RWPE2 (cell line): ENCODE data around the gene CCDC80.

Experiments used
- ATAC-seq: fragments of 200-7000 bp; cut with Tn5 transposase; 3 replicates; pipeline ENCODE4 v1.9.1; 2021; ENCODE audit warnings: low read depth
- DNase-seq: peaks from one replicate; pipeline ENCODE4 v3.0.0-alpha.2; 2020; ENCODE audit warnings: low spot score
- H3K27ac ChIP-seq: fragments of 450-650 bp; 2 replicates; pipeline ENCODE4 v1.5.1; 2017; ENCODE audit warnings: mild to moderate bottlenecking; ENCODE audit not compliant: poor library complexity, severe bottlenecking
- H3K27me3 ChIP-seq: fragments of 250-450 bp; sonication (Bioruptor Pico); 2 replicates; pipeline ENCODE4 v1.5.1; 2021; ENCODE audit warnings: mild to moderate bottlenecking, moderate library complexity; ENCODE audit not compliant: insufficient read depth, poor library complexity, severe bottlenecking
- H3K36me3 ChIP-seq: fragments of 250-450 bp; sonication (Bioruptor Pico); 2 replicates; pipeline ENCODE4 v1.5.1; 2020; ENCODE audit warnings: low read depth, mild to moderate bottlenecking, moderate library complexity
- H3K4me1 ChIP-seq: fragments of 250-450 bp; sonication (Bioruptor Pico); 2 replicates; pipeline ENCODE4 v1.5.1; 2021; ENCODE audit warnings: mild to moderate bottlenecking, moderate library complexity; ENCODE audit not compliant: insufficient read depth, poor library complexity, severe bottlenecking
- H3K4me3 ChIP-seq: fragments of 250-450 bp; sonication (Bioruptor Pico); 2 replicates; pipeline ENCODE4 v1.5.1; 2021; ENCODE audit warnings: mild to moderate bottlenecking, moderate library complexity; ENCODE audit not compliant: severe bottlenecking
- H3K9me3 ChIP-seq: fragments of 250-450 bp; sonication (Bioruptor Pico); 2 replicates; pipeline ENCODE4 v1.5.1; 2021; ENCODE audit warnings: mild to moderate bottlenecking, moderate library complexity; ENCODE audit not compliant: severe bottlenecking
- TF ChIP-seq, protein P1 (sequence below): fragments of 450-650 bp; IDR thresholded peaks from one replicate; pipeline ENCODE4 v1.5.1; 2017; ENCODE audit warnings: mild to moderate bottlenecking, moderate library complexity; ENCODE audit not compliant: poor library complexity, severe bottlenecking

The CCDC80 gene

DNA sequence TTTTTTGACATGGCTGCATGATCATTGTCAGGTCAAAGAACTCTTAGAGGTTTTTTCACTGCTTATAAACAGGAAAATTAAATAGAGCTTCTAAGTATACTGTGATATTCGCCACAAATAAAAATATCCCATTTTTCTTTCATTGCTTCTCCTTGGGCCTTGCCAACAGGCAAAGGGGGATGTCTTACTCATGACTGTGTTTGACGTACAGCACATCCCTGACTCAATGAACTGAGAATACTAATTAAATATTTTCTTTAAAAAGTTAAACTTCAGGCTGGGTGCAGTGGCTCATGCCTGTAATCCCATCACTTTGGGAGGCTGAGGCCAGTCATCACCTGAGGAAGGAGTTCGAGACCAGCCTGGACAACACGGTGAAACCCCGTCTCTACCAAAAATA lies 41.4 kb upstream of the CCDC80 start:
- H3K9me3 ChIP-seq = no peaks in the 10 kb centered on the region
- H3K4me1 ChIP-seq = peaks cover 27% of the 10 kb centered on the region
- no peaks in the 10 kb centered on the region for H3K36me3 ChIP-seq
- peak overlapping the region; percentile 79 for H3K27ac ChIP-seq
- no peak for DNase-seq
- ATAC-seq = no peak; the same call in 2 of the 3 replicates
- H3K4me3 ChIP-seq = no peak overlapping the region
- TF ChIP-seq, protein P1, sequence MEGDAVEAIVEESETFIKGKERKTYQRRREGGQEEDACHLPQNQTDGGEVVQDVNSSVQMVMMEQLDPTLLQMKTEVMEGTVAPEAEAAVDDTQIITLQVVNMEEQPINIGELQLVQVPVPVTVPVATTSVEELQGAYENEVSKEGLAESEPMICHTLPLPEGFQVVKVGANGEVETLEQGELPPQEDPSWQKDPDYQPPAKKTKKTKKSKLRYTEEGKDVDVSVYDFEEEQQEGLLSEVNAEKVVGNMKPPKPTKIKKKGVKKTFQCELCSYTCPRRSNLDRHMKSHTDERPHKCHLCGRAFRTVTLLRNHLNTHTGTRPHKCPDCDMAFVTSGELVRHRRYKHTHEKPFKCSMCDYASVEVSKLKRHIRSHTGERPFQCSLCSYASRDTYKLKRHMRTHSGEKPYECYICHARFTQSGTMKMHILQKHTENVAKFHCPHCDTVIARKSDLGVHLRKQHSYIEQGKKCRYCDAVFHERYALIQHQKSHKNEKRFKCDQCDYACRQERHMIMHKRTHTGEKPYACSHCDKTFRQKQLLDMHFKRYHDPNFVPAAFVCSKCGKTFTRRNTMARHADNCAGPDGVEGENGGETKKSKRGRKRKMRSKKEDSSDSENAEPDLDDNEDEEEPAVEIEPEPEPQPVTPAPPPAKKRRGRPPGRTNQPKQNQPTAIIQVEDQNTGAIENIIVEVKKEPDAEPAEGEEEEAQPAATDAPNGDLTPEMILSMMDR = no peak
- no peaks in the 10 kb centered on the region for H3K27me3 ChIP-seq

DNA sequence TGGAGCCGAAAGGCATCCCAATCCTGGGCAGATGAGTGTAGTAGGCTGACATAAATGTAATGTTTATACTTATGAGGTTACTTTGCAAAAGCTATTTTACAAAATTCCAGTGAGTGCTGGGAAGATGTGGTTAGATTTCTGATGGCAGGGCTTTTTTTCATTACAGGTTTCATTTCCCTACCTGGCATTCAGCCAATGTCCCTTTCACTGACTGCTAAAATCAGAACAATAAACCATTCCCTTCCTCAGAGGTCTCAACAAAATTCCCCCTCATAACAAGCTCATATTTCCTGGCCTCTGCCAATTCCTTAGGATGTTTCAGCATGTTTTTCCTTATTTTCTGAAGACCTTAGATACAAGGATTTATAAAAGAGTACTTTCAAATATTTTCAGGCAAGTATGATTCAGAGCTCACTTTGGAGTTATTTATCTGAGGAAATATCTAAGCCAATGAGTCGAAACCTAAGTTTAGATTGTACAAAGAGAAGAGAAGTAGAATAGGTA lies 40.9 kb upstream of the CCDC80 start:
- H3K27me3 ChIP-seq = no peaks in the 10 kb centered on the region
- H3K4me3 ChIP-seq = no peak overlapping the region
- no peak for DNase-seq
- H3K36me3 ChIP-seq = no peaks in the 10 kb centered on the region
- H3K4me1 ChIP-seq = peaks cover 32% of the 10 kb centered on the region
- H3K9me3 ChIP-seq = no peaks in the 10 kb centered on the region
- TF ChIP-seq, protein P1 = no peak
- ATAC-seq = peak; percentile 63; the same call in 2 of the 3 replicates
- peak overlapping the region; percentile 79 for H3K27ac ChIP-seq

DNA sequence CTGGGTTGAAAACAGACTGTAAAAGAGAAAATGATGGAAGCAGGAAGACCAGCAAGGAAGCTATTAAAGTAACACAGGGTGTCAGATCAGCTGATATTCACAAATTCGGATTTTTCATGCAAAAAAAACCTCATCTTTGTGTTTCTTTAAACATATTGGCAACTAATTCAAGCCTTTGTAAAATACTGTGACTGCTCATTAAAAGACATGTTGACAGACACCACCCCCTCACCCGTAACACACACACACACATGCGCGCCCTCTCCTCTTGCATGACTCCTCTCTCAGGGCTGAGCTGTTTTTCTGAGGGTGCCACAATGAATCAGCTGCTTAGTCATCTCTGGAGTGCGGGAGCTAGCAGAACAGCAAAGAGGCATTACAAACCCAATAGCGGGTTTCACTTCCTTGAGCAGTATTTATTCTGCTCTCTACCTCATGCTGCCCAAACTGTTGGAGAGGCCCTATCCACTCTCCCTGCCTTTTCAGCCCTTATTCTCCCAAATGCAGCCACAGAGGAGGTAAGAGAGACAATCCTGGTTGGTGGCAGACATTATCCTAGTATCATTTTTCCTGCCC lies 35.8 kb upstream of the CCDC80 start:
- peak; percentile 96 for ATAC-seq
- Histone ChIP-seq H3K4me1 (peaks cover 30% of the 10 kb centered on the region), H3K4me3 (no peak overlapping the region)

DNA sequence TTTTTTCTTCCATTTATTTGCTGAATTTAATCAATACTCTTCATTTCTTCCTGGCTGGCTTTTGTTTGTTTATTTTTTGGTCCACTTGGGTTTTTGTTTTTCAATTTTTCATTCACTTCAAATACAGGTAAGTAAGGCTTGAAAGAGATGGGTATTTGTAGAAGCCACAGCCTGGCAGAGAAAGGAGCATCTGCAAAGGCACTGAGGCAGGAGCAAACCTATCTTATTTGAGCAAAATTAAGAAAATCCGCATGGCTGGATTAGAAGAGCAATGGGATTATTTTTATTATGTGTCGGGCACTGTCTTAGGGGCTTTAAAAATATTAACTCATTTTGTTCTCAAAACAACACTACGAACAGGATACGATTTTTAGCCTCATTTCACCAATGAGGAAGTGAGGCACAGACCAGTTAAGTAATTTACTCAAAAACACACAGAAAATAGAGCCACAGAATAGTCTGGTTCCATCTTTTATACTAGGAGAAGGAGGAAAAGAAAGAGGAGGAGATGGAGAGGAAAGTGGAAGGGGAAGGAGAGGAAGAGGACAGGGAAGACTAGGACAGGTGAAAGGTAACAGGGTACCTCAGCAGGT lies 35.1 kb upstream of the CCDC80 start:
- H3K9me3 ChIP-seq = no peaks in the 10 kb centered on the region
- H3K4me1 ChIP-seq = peaks cover 36% of the 10 kb centered on the region
- no peaks in the 10 kb centered on the region for H3K27me3 ChIP-seq
- H3K27ac ChIP-seq = peak overlapping the region; percentile 71
- TF ChIP-seq, protein P1 = no peak
- ATAC-seq = no peak
- H3K4me3 ChIP-seq = no peak overlapping the region
- no peak for DNase-seq
- no peaks in the 10 kb centered on the region for H3K36me3 ChIP-seq

More for the DNA sequence above, 35.8 kb upstream of the CCDC80 start:
- DNase-seq = peak; percentile 93
- peak overlapping the region; percentile 71 for H3K27ac ChIP-seq
- no peaks in the 10 kb centered on the region for H3K27me3 ChIP-seq
- no peaks in the 10 kb centered on the region for H3K9me3 ChIP-seq
- TF ChIP-seq, protein P1 = no peak
- H3K36me3 ChIP-seq = no peaks in the 10 kb centered on the region

DNA sequence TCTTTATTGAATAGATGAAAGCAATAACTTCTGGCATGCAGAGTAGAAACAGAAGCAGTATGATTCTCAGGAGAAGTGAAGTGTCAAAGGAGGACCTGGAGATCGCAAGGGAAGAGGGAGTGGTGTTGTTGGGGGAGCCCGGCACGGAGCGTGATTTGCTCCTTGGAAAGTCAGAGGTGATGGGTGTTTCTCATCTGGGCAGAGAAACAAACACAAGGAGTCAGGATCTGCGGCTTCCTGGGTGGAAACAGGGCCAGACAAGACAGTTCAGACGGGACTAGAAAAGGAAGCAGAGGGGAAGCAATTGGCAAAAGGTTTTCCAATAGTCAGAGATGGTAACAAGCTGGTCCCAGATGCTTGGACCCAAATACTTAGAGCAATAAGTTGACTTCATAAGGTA lies 34.4 kb upstream of the CCDC80 start:
- no peaks in the 10 kb centered on the region for H3K9me3 ChIP-seq
- DNase-seq = no peak
- H3K4me1 ChIP-seq = peaks cover 41% of the 10 kb centered on the region
- TF ChIP-seq, protein P1 = no peak
- peak overlapping the region; percentile 71 for H3K27ac ChIP-seq
- H3K4me3 ChIP-seq = no peak overlapping the region
- ATAC-seq = no peak
- no peaks in the 10 kb centered on the region for H3K36me3 ChIP-seq
- H3K27me3 ChIP-seq = no peaks in the 10 kb centered on the region
